HEK293 (cell line): ENCODE measurements around the gene SPIRE2.
A peak's percentile ranks its signal among the peaks of the same experiment; 100 is the strongest.

Source experiments
- GLI4 ChIP-seq: fragments of 450-650 bp; formaldehyde crosslinking; IDR thresholded peaks from 2 replicates; pipeline ENCODE4 v1.5.1; 2016; ENCODE audit warnings: missing biosample characterization, missing genetic modification characterization
- KLF16 ChIP-seq: fragments of 450-650 bp; formaldehyde crosslinking; IDR thresholded peaks from 2 replicates; pipeline ENCODE4 v1.5.1; 2017; ENCODE audit warnings: missing biosample characterization, missing genetic modification characterization
- RBAK ChIP-seq: fragments of 450-650 bp; formaldehyde crosslinking; IDR thresholded peaks from 2 replicates; pipeline ENCODE4 v1.5.1; 2016; ENCODE audit warnings: missing biosample characterization, missing genetic modification characterization
- SALL2 ChIP-seq: fragments of 450-650 bp; formaldehyde crosslinking; IDR thresholded peaks from 2 replicates; pipeline ENCODE4 v1.5.0; 2017; ENCODE audit warnings: missing biosample characterization, mild to moderate bottlenecking, missing genetic modification characterization, borderline replicate concordance
- SP7 ChIP-seq: fragments of 450-650 bp; formaldehyde crosslinking; IDR thresholded peaks from 2 replicates; pipeline ENCODE4 v1.5.1; 2016; ENCODE audit warnings: missing biosample characterization, missing genetic modification characterization
- WT1 ChIP-seq: fragments of 450-650 bp; formaldehyde crosslinking; IDR thresholded peaks from 2 replicates; pipeline ENCODE4 v1.5.1; 2016; ENCODE audit warnings: missing biosample characterization, missing genetic modification characterization
- ZBTB44 ChIP-seq: fragments of 450-650 bp; IDR thresholded peaks from 2 replicates; pipeline ENCODE4 v1.5.1; 2018; ENCODE audit warnings: missing biosample characterization, mild to moderate bottlenecking, missing genetic modification characterization
- ZBTB7A ChIP-seq: fragments of 450-650 bp; formaldehyde crosslinking; IDR thresholded peaks from 2 replicates; pipeline ENCODE4 v1.5.1; 2016; ENCODE audit warnings: low read depth, missing biosample characterization, missing genetic modification characterization
- ZFP41 ChIP-seq: fragments of 450-650 bp; formaldehyde crosslinking; IDR thresholded peaks from 2 replicates; pipeline ENCODE4 v1.5.1; 2016; ENCODE audit warnings: missing biosample characterization, missing genetic modification characterization, borderline replicate concordance
- ZNF146 ChIP-seq: fragments of 450-650 bp; formaldehyde crosslinking; IDR thresholded peaks from 2 replicates; pipeline ENCODE4 v1.5.1; 2016; ENCODE audit warnings: missing biosample characterization, missing genetic modification characterization
- ZNF211 ChIP-seq: fragments of 450-650 bp; formaldehyde crosslinking; IDR thresholded peaks from 2 replicates; pipeline ENCODE4 v1.5.1; 2016; ENCODE audit warnings: low read depth, missing biosample characterization, missing genetic modification characterization
- ZNF362 ChIP-seq: fragments of 450-650 bp; formaldehyde crosslinking; IDR thresholded peaks from 2 replicates; pipeline ENCODE4 v1.5.1; 2016; ENCODE audit warnings: missing biosample characterization, missing genetic modification characterization
- ZNF416 ChIP-seq: fragments of 450-650 bp; formaldehyde crosslinking; IDR thresholded peaks from 2 replicates; pipeline ENCODE4 v1.5.1; 2016; ENCODE audit warnings: missing biosample characterization, missing genetic modification characterization
- ZNF423 ChIP-seq: fragments of 450-650 bp; formaldehyde crosslinking; IDR thresholded peaks from 2 replicates; pipeline ENCODE4 v1.5.1; 2016; ENCODE audit warnings: missing biosample characterization, missing genetic modification characterization
- ZNF521 ChIP-seq: fragments of 450-650 bp; formaldehyde crosslinking; IDR thresholded peaks from 2 replicates; pipeline ENCODE4 v1.5.1; 2017; ENCODE audit warnings: missing biosample characterization, mild to moderate bottlenecking, missing genetic modification characterization
- ZNF529 ChIP-seq: fragments of 450-650 bp; formaldehyde crosslinking; IDR thresholded peaks from 2 replicates; pipeline ENCODE4 v1.5.1; 2017; ENCODE audit warnings: missing genetic modification characterization, missing biosample characterization; ENCODE audit not compliant: insufficient replicate concordance
- ZNF626 ChIP-seq: fragments of 450-650 bp; sonication (Bioruptor Pico); formaldehyde crosslinking; IDR thresholded peaks from 2 replicates; pipeline ENCODE4 v1.5.1; 2018; ENCODE audit warnings: missing biosample characterization, missing genetic modification characterization, inconsistent platforms
- ZNF707 ChIP-seq: fragments of 450-650 bp; formaldehyde crosslinking; IDR thresholded peaks from 2 replicates; pipeline ENCODE4 v1.5.1; 2016; ENCODE audit warnings: missing biosample characterization, missing genetic modification characterization
- ZNF747 ChIP-seq: fragments of 450-650 bp; formaldehyde crosslinking; IDR thresholded peaks from 2 replicates; pipeline ENCODE4 v1.5.1; 2016; ENCODE audit warnings: missing biosample characterization, missing genetic modification characterization
- ZNF776 ChIP-seq: fragments of 450-650 bp; formaldehyde crosslinking; IDR thresholded peaks from 2 replicates; pipeline ENCODE4 v1.5.0; 2017; ENCODE audit warnings: missing biosample characterization, missing genetic modification characterization, borderline replicate concordance
- ZNF785 ChIP-seq: fragments of 450-650 bp; formaldehyde crosslinking; IDR thresholded peaks from 2 replicates; pipeline ENCODE4 v1.5.1; 2016; ENCODE audit warnings: missing biosample characterization, missing genetic modification characterization
- ZSCAN23 ChIP-seq: fragments of 450-650 bp; formaldehyde crosslinking; IDR thresholded peaks from 2 replicates; pipeline ENCODE4 v1.5.1; 2016; ENCODE audit warnings: missing biosample characterization, missing genetic modification characterization
- TF ChIP-seq, protein P1 (sequence below): fragments of 450-650 bp; formaldehyde crosslinking; IDR thresholded peaks from 2 replicates; pipeline ENCODE4 v1.5.1; 2016; ENCODE audit warnings: missing biosample characterization, missing genetic modification characterization
- TF ChIP-seq, protein P2 (sequence below): fragments of 450-650 bp; formaldehyde crosslinking; conservative IDR thresholded peaks from 2 replicates; pipeline ENCODE4 v1.5.1; 2016; ENCODE audit warnings: low read depth, missing biosample characterization, missing genetic modification characterization
- TF ChIP-seq, protein P3 (sequence below): fragments of 450-650 bp; formaldehyde crosslinking; IDR thresholded peaks from 2 replicates; pipeline ENCODE4 v1.5.1; 2016; ENCODE audit warnings: missing biosample characterization, missing genetic modification characterization
- TF ChIP-seq, protein P4 (sequence below): fragments of 450-650 bp; formaldehyde crosslinking; IDR thresholded peaks from 2 replicates; pipeline ENCODE4 v1.5.1; 2017; ENCODE audit warnings: missing biosample characterization, missing genetic modification characterization
- TF ChIP-seq, protein P5 (sequence below): fragments of 450-650 bp; formaldehyde crosslinking; IDR thresholded peaks from 2 replicates; pipeline ENCODE4 v1.5.1; 2016; ENCODE audit warnings: missing biosample characterization, missing genetic modification characterization

SPIRE2 gene

GRCh38 chr16:89828870-89829629 lies 775 bp downstream of the SPIRE2 start (continued):
- TF ChIP-seq ZBTB44 (tag by site-specific recombination) (no peak), ZNF785 (tag by site-specific recombination) (no peak), ZNF211 (tag by site-specific recombination) (no peak), ZNF146 (no peak), RBAK (no peak), ZFP41 (no peak), ZNF529 (tag by site-specific recombination) (no peak), ZNF626 (no peak), ZNF707 (tag by site-specific recombination) (no peak), ZNF423 (no peak), SP7 (tag by site-specific recombination) (peak; percentile 38; the same call in 1 of the 2 replicates), KLF16 (tag by site-specific recombination) (0 out of 2 replicates have a peak, but pooled peaks have one; percentile 43), ZSCAN23 (tag by site-specific recombination) (no peak), GLI4 (tag by site-specific recombination) (no peak), ZBTB7A (tag by site-specific recombination) (no peak), ZNF776 (tag by site-specific recombination) (no peak), SALL2 (tag by site-specific recombination) (no peak), ZNF747 (tag by site-specific recombination) (no peak), ZNF416 (no peak), ZNF362 (tag by site-specific recombination) (no peak), WT1 (tag by site-specific recombination) (peak; percentile 53; the same call in 1 of the 2 replicates), ZNF521 (no peak)
- TF ChIP-seq, protein P1, sequence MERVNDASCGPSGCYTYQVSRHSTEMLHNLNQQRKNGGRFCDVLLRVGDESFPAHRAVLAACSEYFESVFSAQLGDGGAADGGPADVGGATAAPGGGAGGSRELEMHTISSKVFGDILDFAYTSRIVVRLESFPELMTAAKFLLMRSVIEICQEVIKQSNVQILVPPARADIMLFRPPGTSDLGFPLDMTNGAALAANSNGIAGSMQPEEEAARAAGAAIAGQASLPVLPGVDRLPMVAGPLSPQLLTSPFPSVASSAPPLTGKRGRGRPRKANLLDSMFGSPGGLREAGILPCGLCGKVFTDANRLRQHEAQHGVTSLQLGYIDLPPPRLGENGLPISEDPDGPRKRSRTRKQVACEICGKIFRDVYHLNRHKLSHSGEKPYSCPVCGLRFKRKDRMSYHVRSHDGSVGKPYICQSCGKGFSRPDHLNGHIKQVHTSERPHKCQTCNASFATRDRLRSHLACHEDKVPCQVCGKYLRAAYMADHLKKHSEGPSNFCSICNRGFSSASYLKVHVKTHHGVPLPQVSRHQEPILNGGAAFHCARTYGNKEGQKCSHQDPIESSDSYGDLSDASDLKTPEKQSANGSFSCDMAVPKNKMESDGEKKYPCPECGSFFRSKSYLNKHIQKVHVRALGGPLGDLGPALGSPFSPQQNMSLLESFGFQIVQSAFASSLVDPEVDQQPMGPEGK (tag by site-specific recombination), result peak; percentile 81
- TF ChIP-seq, protein P2, sequence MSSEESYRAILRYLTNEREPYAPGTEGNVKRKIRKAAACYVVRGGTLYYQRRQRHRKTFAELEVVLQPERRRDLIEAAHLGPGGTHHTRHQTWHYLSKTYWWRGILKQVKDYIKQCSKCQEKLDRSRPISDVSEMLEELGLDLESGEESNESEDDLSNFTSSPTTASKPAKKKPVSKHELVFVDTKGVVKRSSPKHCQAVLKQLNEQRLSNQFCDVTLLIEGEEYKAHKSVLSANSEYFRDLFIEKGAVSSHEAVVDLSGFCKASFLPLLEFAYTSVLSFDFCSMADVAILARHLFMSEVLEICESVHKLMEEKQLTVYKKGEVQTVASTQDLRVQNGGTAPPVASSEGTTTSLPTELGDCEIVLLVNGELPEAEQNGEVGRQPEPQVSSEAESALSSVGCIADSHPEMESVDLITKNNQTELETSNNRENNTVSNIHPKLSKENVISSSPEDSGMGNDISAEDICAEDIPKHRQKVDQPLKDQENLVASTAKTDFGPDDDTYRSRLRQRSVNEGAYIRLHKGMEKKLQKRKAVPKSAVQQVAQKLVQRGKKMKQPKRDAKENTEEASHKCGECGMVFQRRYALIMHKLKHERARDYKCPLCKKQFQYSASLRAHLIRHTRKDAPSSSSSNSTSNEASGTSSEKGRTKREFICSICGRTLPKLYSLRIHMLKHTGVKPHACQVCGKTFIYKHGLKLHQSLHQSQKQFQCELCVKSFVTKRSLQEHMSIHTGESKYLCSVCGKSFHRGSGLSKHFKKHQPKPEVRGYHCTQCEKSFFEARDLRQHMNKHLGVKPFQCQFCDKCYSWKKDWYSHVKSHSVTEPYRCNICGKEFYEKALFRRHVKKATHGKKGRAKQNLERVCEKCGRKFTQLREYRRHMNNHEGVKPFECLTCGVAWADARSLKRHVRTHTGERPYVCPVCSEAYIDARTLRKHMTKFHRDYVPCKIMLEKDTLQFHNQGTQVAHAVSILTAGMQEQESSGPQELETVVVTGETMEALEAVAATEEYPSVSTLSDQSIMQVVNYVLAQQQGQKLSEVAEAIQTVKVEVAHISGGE (tag by site-specific recombination), result no peak
- TF ChIP-seq, protein P3, sequence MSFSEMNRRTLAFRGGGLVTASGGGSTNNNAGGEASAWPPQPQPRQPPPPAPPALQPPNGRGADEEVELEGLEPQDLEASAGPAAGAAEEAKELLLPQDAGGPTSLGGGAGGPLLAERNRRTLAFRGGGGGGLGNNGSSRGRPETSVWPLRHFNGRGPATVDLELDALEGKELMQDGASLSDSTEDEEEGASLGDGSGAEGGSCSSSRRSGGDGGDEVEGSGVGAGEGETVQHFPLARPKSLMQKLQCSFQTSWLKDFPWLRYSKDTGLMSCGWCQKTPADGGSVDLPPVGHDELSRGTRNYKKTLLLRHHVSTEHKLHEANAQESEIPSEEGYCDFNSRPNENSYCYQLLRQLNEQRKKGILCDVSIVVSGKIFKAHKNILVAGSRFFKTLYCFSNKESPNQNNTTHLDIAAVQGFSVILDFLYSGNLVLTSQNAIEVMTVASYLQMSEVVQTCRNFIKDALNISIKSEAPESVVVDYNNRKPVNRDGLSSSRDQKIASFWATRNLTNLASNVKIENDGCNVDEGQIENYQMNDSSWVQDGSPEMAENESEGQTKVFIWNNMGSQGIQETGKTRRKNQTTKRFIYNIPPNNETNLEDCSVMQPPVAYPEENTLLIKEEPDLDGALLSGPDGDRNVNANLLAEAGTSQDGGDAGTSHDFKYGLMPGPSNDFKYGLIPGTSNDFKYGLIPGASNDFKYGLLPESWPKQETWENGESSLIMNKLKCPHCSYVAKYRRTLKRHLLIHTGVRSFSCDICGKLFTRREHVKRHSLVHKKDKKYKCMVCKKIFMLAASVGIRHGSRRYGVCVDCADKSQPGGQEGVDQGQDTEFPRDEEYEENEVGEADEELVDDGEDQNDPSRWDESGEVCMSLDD (tag by site-specific recombination), result peak; percentile 54; the same call in 1 of the 2 replicates
- TF ChIP-seq, protein P4, sequence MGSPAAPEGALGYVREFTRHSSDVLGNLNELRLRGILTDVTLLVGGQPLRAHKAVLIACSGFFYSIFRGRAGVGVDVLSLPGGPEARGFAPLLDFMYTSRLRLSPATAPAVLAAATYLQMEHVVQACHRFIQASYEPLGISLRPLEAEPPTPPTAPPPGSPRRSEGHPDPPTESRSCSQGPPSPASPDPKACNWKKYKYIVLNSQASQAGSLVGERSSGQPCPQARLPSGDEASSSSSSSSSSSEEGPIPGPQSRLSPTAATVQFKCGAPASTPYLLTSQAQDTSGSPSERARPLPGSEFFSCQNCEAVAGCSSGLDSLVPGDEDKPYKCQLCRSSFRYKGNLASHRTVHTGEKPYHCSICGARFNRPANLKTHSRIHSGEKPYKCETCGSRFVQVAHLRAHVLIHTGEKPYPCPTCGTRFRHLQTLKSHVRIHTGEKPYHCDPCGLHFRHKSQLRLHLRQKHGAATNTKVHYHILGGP (tag by site-specific recombination), result no peak
- TF ChIP-seq, protein P5, sequence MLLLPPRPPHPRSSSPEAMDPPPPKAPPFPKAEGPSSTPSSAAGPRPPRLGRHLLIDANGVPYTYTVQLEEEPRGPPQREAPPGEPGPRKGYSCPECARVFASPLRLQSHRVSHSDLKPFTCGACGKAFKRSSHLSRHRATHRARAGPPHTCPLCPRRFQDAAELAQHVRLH, result no peak
